A673 (cell line): ENCODE measurements around the gene SRGAP1. TPM values are rescaled to one million over a fixed set of nuclear protein-coding genes. Genes with fewer than 3 reads are reported as not detected.

ENCODE experiments used
- BruUV-seq: library from RNA; stranded (reverse); fragments of 400-500 nt; replicated peaks from 2 replicates; lab custom pipeline; 2021; lab: Mats Ljungman, UMichigan
- CTCF ChIA-PET: fragments of 300-600 bp; sonication (Branson Sonifier 250); formaldehyde crosslinking; loops from one replicate; lab custom pipeline; 2022; ENCODE audit warnings: antibody characterized with exemption; lab: Charles Lee
- POLR2A ChIA-PET: fragments of 300-600 bp; sonication (Branson Sonifier 250); formaldehyde crosslinking; loops from one replicate; lab custom pipeline; 2022; ENCODE audit warnings: antibody characterized with exemption; ENCODE audit not compliant: low non-redundant PET; lab: Charles Lee
- DNase-seq: peaks from one replicate; pipeline ENCODE4 v3.0.0-alpha.2; 2015; ENCODE audit warnings: low spot score
- H3K27ac ChIP-seq: fragments of 200-600 bp; sonication (generic); 2 replicates; pipeline ENCODE4 v1.5.1; 2016; ENCODE audit warnings: mixed run types, low read depth, mild to moderate bottlenecking, mixed read lengths, antibody characterized with exemption, low read length; ENCODE audit not compliant: poor library complexity, severe bottlenecking
- H3K27me3 ChIP-seq: fragments of 200-600 bp; sonication (generic); replicated peaks from 2 replicates; pipeline ENCODE4 v1.6.1; 2017; ENCODE audit warnings: mixed run types, low read depth, mild to moderate bottlenecking, mixed read lengths, antibody characterized with exemption, low read length; ENCODE audit not compliant: insufficient read depth, poor library complexity
- H3K36me3 ChIP-seq: fragments of 200-600 bp; sonication (generic); 2 replicates; pipeline ENCODE4 v1.6.1; 2016; ENCODE audit warnings: mixed run types, mild to moderate bottlenecking, mixed read lengths, antibody characterized with exemption, low read length; ENCODE audit not compliant: insufficient read depth, poor library complexity, severe bottlenecking
- H3K4me1 ChIP-seq: fragments of 200-600 bp; sonication (generic); 2 replicates; pipeline ENCODE4 v1.6.1; 2017; ENCODE audit warnings: mixed run types, mild to moderate bottlenecking, mixed read lengths, antibody characterized with exemption, low read length; ENCODE audit not compliant: insufficient read depth, poor library complexity, severe bottlenecking
- H3K4me3 ChIP-seq: fragments of 200-600 bp; sonication (generic); 2 replicates; pipeline ENCODE4 v1.5.1; 2016; ENCODE audit warnings: low read depth, mixed run types, mild to moderate bottlenecking, mixed read lengths, low read length; ENCODE audit not compliant: poor library complexity, severe bottlenecking
- H3K9me3 ChIP-seq: fragments of 200-600 bp; sonication (generic); 2 replicates; pipeline ENCODE4 v1.6.1; 2016; ENCODE audit warnings: mixed run types, low read depth, mild to moderate bottlenecking, mixed read lengths, antibody characterized with exemption, low read length; ENCODE audit not compliant: poor library complexity, severe bottlenecking
- CTCF ChIP-seq: fragments of 300-800, 200-600 bp; sonication (generic); conservative IDR thresholded peaks from 2 replicates; pipeline ENCODE4 v1.5.1; 2017; ENCODE audit warnings: low read depth, mild to moderate bottlenecking, antibody characterized with exemption, low read length, moderate library complexity, mixed read lengths
- EZH2 ChIP-seq: fragments of 200-600 bp; sonication (generic); IDR thresholded peaks from 2 replicates; pipeline ENCODE4 v1.6.1; 2017; ENCODE audit warnings: borderline replicate concordance, low read depth, mild to moderate bottlenecking, mixed read lengths, antibody characterized with exemption, low read length; ENCODE audit not compliant: poor library complexity, severe bottlenecking
- intact Hi-C: fragments of 100-400 bp; cut with micrococcal nuclease; formaldehyde crosslinking; loops from one replicate; pipeline ENCODE4 v1.10.0; 2022; ENCODE audit not compliant: unreplicated experiment
- total RNA-seq: library from RNA; stranded (reverse); gene quantifications from 2 replicates; pipeline ENCODE4 v1.2.3, GENCODE V29; 2021

Gene SRGAP1
- total RNA-seq, 1 experiment from 2014 or later: 9.7 TPM

- no peak overlapping the region for H3K27ac ChIP-seq
- CTCF ChIA-PET: no interaction called here
Observed at GRCh38 chr12:63924781-63925180, 80.3 kb downstream of the SRGAP1 start.

DNA sequence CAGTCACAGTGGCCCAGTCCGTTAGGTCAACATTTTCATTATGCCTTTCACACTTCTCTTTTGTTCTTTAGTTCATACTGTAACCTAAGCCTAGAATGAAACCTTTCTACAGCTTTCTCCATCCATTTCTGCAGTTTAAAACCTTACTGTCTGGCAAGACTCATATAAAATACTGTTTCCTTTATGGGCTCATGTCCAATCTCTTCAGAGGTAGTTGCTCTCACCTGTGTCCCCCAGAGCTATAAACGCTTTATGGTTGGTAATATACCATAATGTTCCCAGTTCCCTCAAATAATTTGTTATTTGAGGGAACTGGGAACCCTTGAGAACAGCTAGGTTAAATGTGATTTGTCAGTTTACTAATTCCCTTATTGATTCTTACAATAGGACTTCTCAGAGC, 83.0 kb downstream of the SRGAP1 start:
- POLR2A ChIA-PET: no interaction called here
- intact Hi-C loops: no loop called here
- no TSS peak for BruUV-seq

More at GRCh38 chr12:63924781-63925180, 80.3 kb downstream of the SRGAP1 start:
- no peaks in the 10 kb centered on the region for H3K9me3 ChIP-seq
- DNase-seq: no peak
- H3K27me3 ChIP-seq: no peaks in the 10 kb centered on the region
- H3K4me1 ChIP-seq: peaks cover 3% of the 10 kb centered on the region
- no TSS peak for BruUV-seq
- H3K36me3 ChIP-seq: no peaks in the 10 kb centered on the region
- no peak overlapping the region for H3K4me3 ChIP-seq
- POLR2A ChIA-PET: interaction anchor here (0.6 kb wide), 1 partner anchor 13 kb away, joined by 16 read pairs; no protein-coding TSS in a partner anchor
- TF ChIP-seq CTCF (no peak), EZH2 (no peak)
- intact Hi-C loops: no loop called here

GRCh38 chr12:63928305-63928704, 83.8 kb downstream of the SRGAP1 start:
- POLR2A ChIA-PET: no interaction called here
- no TSS peak for BruUV-seq

More for the DNA sequence above, 83.0 kb downstream of the SRGAP1 start:
- no peaks in the 10 kb centered on the region for H3K4me1 ChIP-seq
- no peaks in the 10 kb centered on the region for H3K27me3 ChIP-seq
- TF ChIP-seq CTCF (no peak), EZH2 (no peak)
- no peak overlapping the region for H3K27ac ChIP-seq
- DNase-seq: no peak
- no peaks in the 10 kb centered on the region for H3K36me3 ChIP-seq
- CTCF ChIA-PET: no interaction called here
- H3K4me3 ChIP-seq: no peak overlapping the region
- no peaks in the 10 kb centered on the region for H3K9me3 ChIP-seq

More at GRCh38 chr12:63928305-63928704, 83.8 kb downstream of the SRGAP1 start:
- intact Hi-C loops: no loop called here
- H3K4me1 ChIP-seq: no peaks in the 10 kb centered on the region
- H3K36me3 ChIP-seq: no peaks in the 10 kb centered on the region
- no peak for TF ChIP-seq EZH2
- no peak for TF ChIP-seq CTCF
- H3K27ac ChIP-seq: no peak overlapping the region
- H3K27me3 ChIP-seq: no peaks in the 10 kb centered on the region
- CTCF ChIA-PET: no interaction called here
- DNase-seq: no peak
- no peaks in the 10 kb centered on the region for H3K9me3 ChIP-seq
- H3K4me3 ChIP-seq: no peak overlapping the region
